Measurements from ENCODE around the gene TMEM167A. TPM values are rescaled to one million over a fixed set of nuclear protein-coding genes. Genes with fewer than 3 reads are reported as not detected.

TMEM167A gene
- total and polyA plus RNA-seq, 7 donors = 21.9 to 61.3 (median 30.3) TPM

GRCh38 chr5:83015676-83016075, 61.5 kb downstream of the TMEM167A start:
- no peak for DNase-seq
- Histone ChIP-seq H3K4me3 (no peak overlapping the region), H3K27ac (no peak overlapping the region), H3K36me3 (no peaks in the 10 kb centered on the region), H3K9me3 (no peaks in the 10 kb centered on the region), H3K4me1 (no peaks in the 10 kb centered on the region), H3K27me3 (no peaks in the 10 kb centered on the region)
- 35 to 68% methylated on average over 2 of the region's 2 CpGs for whole genome bisulfite sequencing, 2 donors
- TF ChIP-seq EP300 (IDR thresholded peaks at IDR 0.05) = no peak
- no peak for TF ChIP-seq CTCF (IDR thresholded peaks at IDR 0.05)
- TF ChIP-seq POLR2A (IDR thresholded peaks at IDR 0.05) = no peak
- no peak for TF ChIP-seq POLR2AphosphoS5 (IDR thresholded peaks at IDR 0.05)
- intact Hi-C loops (cut with DNase I) = no loop called here

- Histone ChIP-seq H3K4me3 (no peak overlapping the region), H3K9me3 (no peaks in the 10 kb centered on the region), H3K4me1 (no peaks in the 10 kb centered on the region), H3K27ac (no peak overlapping the region), H3K27me3 (no peaks in the 10 kb centered on the region), H3K36me3 (no peaks in the 10 kb centered on the region)
- intact Hi-C loops (cut with DNase I) = no loop called here
- 75 to 80% methylated on average over 3 of the region's 3 CpGs for whole genome bisulfite sequencing, 2 donors
- TF ChIP-seq EP300 (IDR thresholded peaks at IDR 0.05) (no peak), CTCF (IDR thresholded peaks at IDR 0.05) (no peak), POLR2AphosphoS5 (IDR thresholded peaks at IDR 0.05) (no peak), POLR2A (IDR thresholded peaks at IDR 0.05) (no peak)
- DNase-seq = no peak
Observed at GRCh38 chr5:83011985-83012384, 65.2 kb downstream of the TMEM167A start.

GRCh38 chr5:83009408-83009807, 67.8 kb downstream of the TMEM167A start:
- Histone ChIP-seq H3K4me1 (no peaks in the 10 kb centered on the region), H3K4me3 (no peak overlapping the region), H3K9me3 (no peaks in the 10 kb centered on the region), H3K27ac (no peak overlapping the region), H3K27me3 (no peaks in the 10 kb centered on the region), H3K36me3 (no peaks in the 10 kb centered on the region)
- WGBS, 2 donors = 65 to 85% methylated on average over 1 of the region's 1 CpG
- DNase-seq = no peak
- intact Hi-C loops (cut with DNase I) = no loop called here
- TF ChIP-seq POLR2AphosphoS5 (IDR thresholded peaks at IDR 0.05) = no peak
- no peak for TF ChIP-seq CTCF (IDR thresholded peaks at IDR 0.05)
- no peak for TF ChIP-seq POLR2A (IDR thresholded peaks at IDR 0.05)
- TF ChIP-seq EP300 (IDR thresholded peaks at IDR 0.05) = no peak

GRCh38 chr5:83007755-83008154, 69.4 kb downstream of the TMEM167A start:
- Histone ChIP-seq H3K4me3 (no peak overlapping the region), H3K27ac (no peak overlapping the region), H3K36me3 (no peaks in the 10 kb centered on the region), H3K27me3 (no peaks in the 10 kb centered on the region), H3K4me1 (no peaks in the 10 kb centered on the region), H3K9me3 (no peaks in the 10 kb centered on the region)
- no peak for DNase-seq
- TF ChIP-seq CTCF (IDR thresholded peaks at IDR 0.05) = no peak
- no peak for TF ChIP-seq POLR2A (IDR thresholded peaks at IDR 0.05)
- TF ChIP-seq POLR2AphosphoS5 (IDR thresholded peaks at IDR 0.05) = no peak
- TF ChIP-seq EP300 (IDR thresholded peaks at IDR 0.05) = no peak
- WGBS, 2 donors = 44 to 87% methylated on average over 1 of the region's 1 CpG
- intact Hi-C loops (cut with DNase I) = no loop called here

- DNase-seq = no peak
- intact Hi-C loops (cut with DNase I) = no loop called here
- Histone ChIP-seq H3K4me1 (no peaks in the 10 kb centered on the region), H3K36me3 (no peaks in the 10 kb centered on the region), H3K27ac (no peak overlapping the region), H3K9me3 (no peaks in the 10 kb centered on the region), H3K4me3 (no peak overlapping the region), H3K27me3 (no peaks in the 10 kb centered on the region)
- 91 to 95% methylated on average over 5 of the region's 5 CpGs for WGBS, 2 donors
- TF ChIP-seq POLR2A (IDR thresholded peaks at IDR 0.05) (no peak), POLR2AphosphoS5 (IDR thresholded peaks at IDR 0.05) (no peak), EP300 (IDR thresholded peaks at IDR 0.05) (no peak), CTCF (IDR thresholded peaks at IDR 0.05) (no peak)
Observed at GRCh38 chr5:83006683-83007283, 70.4 kb downstream of the TMEM167A start.
